HFFc6 (cell line): ENCODE results near the gene P2RX4. TPM values are rescaled to one million over a fixed set of nuclear protein-coding genes. Genes with fewer than 3 reads are reported as not detected.

Experiments used
- DNase-seq: peaks from one replicate; pipeline ENCODE4 v3.0.0-alpha.2; 2018
- H3K27ac Mint-ChIP-seq: 2 replicates; pipeline ENCODE4 v1.8.0; 2020; ENCODE audit warnings: mild to moderate bottlenecking, mixed read lengths
- H3K27me3 Mint-ChIP-seq: 2 replicates; pipeline ENCODE4 v1.8.0; 2021; ENCODE audit warnings: mild to moderate bottlenecking, moderate library complexity, mixed read lengths; ENCODE audit not compliant: insufficient read depth
- H3K36me3 Mint-ChIP-seq: 2 replicates; pipeline ENCODE4 v1.8.0; 2021; ENCODE audit warnings: low read depth, mixed read lengths
- H3K4me1 Mint-ChIP-seq: 2 replicates; pipeline ENCODE4 v1.8.0; 2020; ENCODE audit warnings: low read depth, mixed read lengths
- H3K4me3 Mint-ChIP-seq: 2 replicates; pipeline ENCODE4 v1.8.0; 2020; ENCODE audit warnings: mild to moderate bottlenecking, moderate library complexity, mixed read lengths
- H3K9me3 Mint-ChIP-seq: 2 replicates; pipeline ENCODE4 v1.8.0; 2020; ENCODE audit warnings: mild to moderate bottlenecking, mixed read lengths
- total RNA-seq, 6 experiments: library from RNA; stranded (reverse); fragmentation: NEBNext Ultra II Directional; extraction: Animal tissue kit (Norgen Biotek cat#: 25700); gene quantifications; 2 replicates in 1 of 6; 3 replicates in 5 of 6; pipeline ENCODE4 v1.2.3, GENCODE V29; 2021
- TF ChIP-seq, protein P1 (sequence below): fragments of 200-600 bp; sonication (generic); IDR thresholded peaks from 2 replicates; pipeline ENCODE4 v1.5.0; 2021; ENCODE audit warnings: antibody characterized with exemption, mild to moderate bottlenecking

P2RX4 gene
- total RNA-seq, 6 experiments from 2014 or later: 7.7 to 13.0 (median 9.6) TPM

GRCh38 chr12:121184425-121184824, 25.5 kb upstream of the P2RX4 start:
- Mint-ChIP-seq H3K36me3 (peaks cover 3% of the 10 kb centered on the region; the same call in 1 of the 2 replicates), H3K4me3 (no peak overlapping the region), H3K27me3 (peaks cover 2% of the 10 kb centered on the region; the same call in 1 of the 2 replicates), H3K27ac (no peak overlapping the region), H3K9me3 (peaks cover 5% of the 10 kb centered on the region; the same call in 1 of the 2 replicates), H3K4me1 (peaks cover 3% of the 10 kb centered on the region)
- TF ChIP-seq, protein P1, sequence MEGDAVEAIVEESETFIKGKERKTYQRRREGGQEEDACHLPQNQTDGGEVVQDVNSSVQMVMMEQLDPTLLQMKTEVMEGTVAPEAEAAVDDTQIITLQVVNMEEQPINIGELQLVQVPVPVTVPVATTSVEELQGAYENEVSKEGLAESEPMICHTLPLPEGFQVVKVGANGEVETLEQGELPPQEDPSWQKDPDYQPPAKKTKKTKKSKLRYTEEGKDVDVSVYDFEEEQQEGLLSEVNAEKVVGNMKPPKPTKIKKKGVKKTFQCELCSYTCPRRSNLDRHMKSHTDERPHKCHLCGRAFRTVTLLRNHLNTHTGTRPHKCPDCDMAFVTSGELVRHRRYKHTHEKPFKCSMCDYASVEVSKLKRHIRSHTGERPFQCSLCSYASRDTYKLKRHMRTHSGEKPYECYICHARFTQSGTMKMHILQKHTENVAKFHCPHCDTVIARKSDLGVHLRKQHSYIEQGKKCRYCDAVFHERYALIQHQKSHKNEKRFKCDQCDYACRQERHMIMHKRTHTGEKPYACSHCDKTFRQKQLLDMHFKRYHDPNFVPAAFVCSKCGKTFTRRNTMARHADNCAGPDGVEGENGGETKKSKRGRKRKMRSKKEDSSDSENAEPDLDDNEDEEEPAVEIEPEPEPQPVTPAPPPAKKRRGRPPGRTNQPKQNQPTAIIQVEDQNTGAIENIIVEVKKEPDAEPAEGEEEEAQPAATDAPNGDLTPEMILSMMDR: no peak
- no peak for DNase-seq

- no peak for DNase-seq
- Mint-ChIP-seq H3K36me3 (peaks cover 3% of the 10 kb centered on the region; the same call in 1 of the 2 replicates), H3K27me3 (no peaks in the 10 kb centered on the region), H3K27ac (no peak overlapping the region), H3K9me3 (peaks cover 5% of the 10 kb centered on the region; the same call in 1 of the 2 replicates), H3K4me3 (no peak overlapping the region), H3K4me1 (peaks cover 11% of the 10 kb centered on the region)
- TF ChIP-seq, protein P1: no peak
Measured at GRCh38 chr12:121184984-121185889, 24.7 kb upstream of the P2RX4 start.

- TF ChIP-seq, protein P1: no peak
- Mint-ChIP-seq H3K27me3 (no peaks in the 10 kb centered on the region), H3K36me3 (peaks cover 3% of the 10 kb centered on the region; the same call in 1 of the 2 replicates), H3K4me1 (peaks cover 27% of the 10 kb centered on the region), H3K4me3 (no peak overlapping the region), H3K9me3 (peaks cover 5% of the 10 kb centered on the region; the same call in 1 of the 2 replicates), H3K27ac (no peak overlapping the region)
- DNase-seq: no peak
Measured at GRCh38 chr12:121186826-121187225, 23.1 kb upstream of the P2RX4 start.

GRCh38 chr12:121187501-121187900, 22.4 kb upstream of the P2RX4 start:
- DNase-seq: no peak
- H3K27ac Mint-ChIP-seq: no peak overlapping the region
- H3K4me3 Mint-ChIP-seq: no peak overlapping the region
- H3K36me3 Mint-ChIP-seq: no peaks in the 10 kb centered on the region
- TF ChIP-seq, protein P1: no peak
- peaks cover 34% of the 10 kb centered on the region for H3K4me1 Mint-ChIP-seq
- no peaks in the 10 kb centered on the region for H3K9me3 Mint-ChIP-seq
- H3K27me3 Mint-ChIP-seq: no peaks in the 10 kb centered on the region

GRCh38 chr12:121188227-121188626, 21.7 kb upstream of the P2RX4 start:
- H3K27me3 Mint-ChIP-seq: no peaks in the 10 kb centered on the region

More at GRCh38 chr12:121188227-121188626, 21.7 kb upstream of the P2RX4 start:
- Mint-ChIP-seq H3K9me3 (no peaks in the 10 kb centered on the region), H3K36me3 (no peaks in the 10 kb centered on the region), H3K27ac (no peak overlapping the region), H3K4me3 (no peak overlapping the region), H3K4me1 (peaks cover 41% of the 10 kb centered on the region)
- no peak for DNase-seq
- TF ChIP-seq, protein P1: no peak
